Ishikawa (cell line): ENCODE results near the gene TSR1.

Experiments
- CEBPB ChIP-seq: IDR thresholded peaks from 2 replicates; pipeline ENCODE4 v1.6.1; 2012
- CREB1 ChIP-seq: IDR thresholded peaks from 2 replicates; pipeline ENCODE4 v1.6.1; 2012; ENCODE audit warnings: low read depth
- EGR1 ChIP-seq: IDR thresholded peaks from 2 replicates; pipeline ENCODE4 v1.6.1; 2012
- EP300 ChIP-seq: IDR thresholded peaks from 2 replicates; pipeline ENCODE4 v1.6.1; 2012; ENCODE audit warnings: borderline replicate concordance
- NFIC ChIP-seq: IDR thresholded peaks from 2 replicates; pipeline ENCODE4 v1.6.1; 2012
- RAD21 ChIP-seq: IDR thresholded peaks from 2 replicates; pipeline ENCODE4 v1.6.1; 2012; ENCODE audit warnings: low read depth
- TAF1 ChIP-seq: IDR thresholded peaks from 2 replicates; pipeline ENCODE4 v1.6.1; 2012; ENCODE audit warnings: low read depth, mild to moderate bottlenecking
- TCF12 ChIP-seq: IDR thresholded peaks from 2 replicates; pipeline ENCODE4 v1.6.1; 2012; ENCODE audit warnings: low read depth
- TEAD4 ChIP-seq: IDR thresholded peaks from 2 replicates; pipeline ENCODE4 v1.6.1; 2012
- YY1 ChIP-seq: IDR thresholded peaks from 2 replicates; pipeline ENCODE4 v1.6.1; 2012; ENCODE audit warnings: low read depth
- ZBTB7A ChIP-seq: IDR thresholded peaks from 2 replicates; pipeline ENCODE4 v1.6.1; 2012; ENCODE audit warnings: low read depth
- TF ChIP-seq, protein P1 (sequence below): IDR thresholded peaks from 2 replicates; pipeline ENCODE4 v1.6.1; 2012
- TF ChIP-seq, protein P2 (sequence below): IDR thresholded peaks from 2 replicates; pipeline ENCODE4 v1.6.1; 2012

The TSR1 gene

DNA sequence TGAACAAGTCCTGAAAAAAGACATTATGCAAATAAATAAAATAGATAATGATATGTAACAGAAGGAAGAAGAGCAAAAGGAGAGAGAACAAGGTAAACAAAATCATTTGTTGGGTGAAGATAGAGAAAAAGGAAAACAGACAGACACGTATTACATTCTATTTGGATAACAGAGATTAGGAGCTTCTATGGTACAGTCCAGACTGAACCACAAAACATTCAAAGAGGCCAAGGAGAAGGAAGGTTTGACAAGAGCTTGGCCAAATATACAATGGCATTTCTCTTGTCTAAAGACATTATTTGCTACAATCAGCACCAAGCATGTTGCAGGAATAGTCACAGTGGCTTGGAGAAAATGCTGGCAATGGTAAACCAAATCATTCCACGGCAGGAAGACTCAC lies 61.8 kb downstream of the TSR1 start:
- TF ChIP-seq NFIC, result no peak
- TF ChIP-seq TAF1, result no peak
- TF ChIP-seq, protein P1, sequence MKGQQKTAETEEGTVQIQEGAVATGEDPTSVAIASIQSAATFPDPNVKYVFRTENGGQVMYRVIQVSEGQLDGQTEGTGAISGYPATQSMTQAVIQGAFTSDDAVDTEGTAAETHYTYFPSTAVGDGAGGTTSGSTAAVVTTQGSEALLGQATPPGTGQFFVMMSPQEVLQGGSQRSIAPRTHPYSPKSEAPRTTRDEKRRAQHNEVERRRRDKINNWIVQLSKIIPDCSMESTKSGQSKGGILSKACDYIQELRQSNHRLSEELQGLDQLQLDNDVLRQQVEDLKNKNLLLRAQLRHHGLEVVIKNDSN, result no peak
- TF ChIP-seq TEAD4, result no peak
- no peak for TF ChIP-seq EGR1
- TF ChIP-seq ZBTB7A, result no peak
- TF ChIP-seq CREB1, result no peak
- no peak for TF ChIP-seq RAD21
- TF ChIP-seq EP300, result no peak
- no peak for TF ChIP-seq TCF12
- TF ChIP-seq, protein P2, sequence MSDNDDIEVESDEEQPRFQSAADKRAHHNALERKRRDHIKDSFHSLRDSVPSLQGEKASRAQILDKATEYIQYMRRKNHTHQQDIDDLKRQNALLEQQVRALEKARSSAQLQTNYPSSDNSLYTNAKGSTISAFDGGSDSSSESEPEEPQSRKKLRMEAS, result no peak
- no peak for TF ChIP-seq CEBPB
- no peak for TF ChIP-seq YY1
